GM23338 (cell line): ENCODE data around the gene BNIPL. TPM values are rescaled to one million over a fixed set of nuclear protein-coding genes. Genes with fewer than 3 reads are reported as not detected.
A peak's percentile ranks its signal among the peaks of the same experiment; 100 is the strongest.

Experiments used
- ATAC-seq: fragments of 200-7000 bp; cut with Tn5 transposase; 3 replicates; pipeline ENCODE4 v1.9.1; 2020
- DNase-seq: peaks from one replicate; pipeline ENCODE4 v3.0.0-alpha.2; 2015; ENCODE audit warnings: low spot score
- H2AFZ ChIP-seq: fragments of 200-600 bp; sonication (generic); 2 replicates; pipeline ENCODE4 v1.8.0; 2016; ENCODE audit warnings: antibody characterized with exemption, mild to moderate bottlenecking, moderate library complexity
- H3F3A ChIP-seq: fragments of 200-600 bp; sonication (generic); replicated peaks from 2 replicates; pipeline ENCODE4 v1.8.0; 2017; ENCODE audit warnings: antibody characterized with exemption, mixed run types, low read depth
- H3K27ac ChIP-seq: fragments of 200-600 bp; sonication (generic); 2 replicates; pipeline ENCODE4 v1.6.1; 2016; ENCODE audit warnings: low read depth
- H3K27me3 ChIP-seq: fragments of 200-600 bp; sonication (generic); 2 replicates; pipeline ENCODE4 v1.8.0; 2016; ENCODE audit warnings: mild to moderate bottlenecking, mixed run types, moderate library complexity; ENCODE audit not compliant: insufficient read depth
- H3K36me3 ChIP-seq: fragments of 200-600 bp; sonication (generic); 2 replicates; pipeline ENCODE4 v1.8.0; 2016; ENCODE audit warnings: mild to moderate bottlenecking; ENCODE audit not compliant: insufficient read depth
- H3K4me1 ChIP-seq: fragments of 200-600 bp; sonication (generic); 2 replicates; pipeline ENCODE4 v1.8.0; 2016; ENCODE audit warnings: mild to moderate bottlenecking, moderate library complexity; ENCODE audit not compliant: insufficient read depth
- H3K4me2 ChIP-seq: fragments of 200-600 bp; sonication (generic); 2 replicates; pipeline ENCODE4 v1.7.1; 2017; ENCODE audit warnings: mixed run types
- H3K4me3 ChIP-seq: fragments of 200-600 bp; sonication (generic); 2 replicates; pipeline ENCODE4 v1.6.1; 2016; ENCODE audit warnings: mixed run types
- H3K79me2 ChIP-seq: fragments of 200-600 bp; sonication (generic); replicated peaks from 2 replicates; pipeline ENCODE4 v1.8.0; 2017; ENCODE audit warnings: mild to moderate bottlenecking; ENCODE audit not compliant: insufficient read depth
- H3K9me2 ChIP-seq: fragments of 200-600 bp; sonication (generic); 2 replicates; pipeline ENCODE4 v1.8.0; 2017; ENCODE audit not compliant: insufficient read depth
- H4K20me1 ChIP-seq: fragments of 200-600 bp; sonication (generic); replicated peaks from 2 replicates; pipeline ENCODE4 v1.8.0; 2017; ENCODE audit warnings: mild to moderate bottlenecking; ENCODE audit not compliant: insufficient read depth
- H3K27ac Mint-ChIP-seq: 2 replicates; pipeline ENCODE4 v1.8.0; 2020; ENCODE audit warnings: inconsistent platforms, mild to moderate bottlenecking, moderate library complexity, mixed read lengths
- H3K27me3 Mint-ChIP-seq: 3 replicates; pipeline ENCODE4 v1.8.0; 2022; ENCODE audit warnings: low read depth, mild to moderate bottlenecking, moderate library complexity, mixed read lengths, inconsistent platforms; ENCODE audit not compliant: insufficient read depth, poor library complexity
- H3K36me3 Mint-ChIP-seq: 3 replicates; pipeline ENCODE4 v1.8.0; 2021; ENCODE audit warnings: low read depth, mild to moderate bottlenecking, inconsistent platforms, moderate library complexity, mixed read lengths
- H3K4me1 Mint-ChIP-seq: 3 replicates; pipeline ENCODE4 v1.8.0; 2020; ENCODE audit warnings: mild to moderate bottlenecking, inconsistent platforms, mixed read lengths
- H3K4me3 Mint-ChIP-seq: 3 replicates; pipeline ENCODE4 v1.8.0; 2021; ENCODE audit warnings: moderate library complexity, mild to moderate bottlenecking, inconsistent platforms, mixed read lengths
- H3K9me3 Mint-ChIP-seq: 3 replicates; pipeline ENCODE4 v1.8.0; 2020; ENCODE audit warnings: moderate library complexity, mild to moderate bottlenecking, inconsistent platforms, mixed read lengths
- CREB1 ChIP-seq: fragments of 250-450 bp; sonication (Bioruptor Pico); IDR thresholded peaks from 2 replicates; pipeline ENCODE4 v1.5.0; 2020; ENCODE audit warnings: low read depth, mild to moderate bottlenecking, moderate library complexity
- CTCF ChIP-seq, 2 experiments: fragments of 200-600 bp in 1 of 2; sonication (generic) in 1 of 2; conservative IDR thresholded peaks; 2 replicates each; pipeline versions ENCODE4 v1.5.1 to v1.6.1; 2016 to 2017; ENCODE audit warnings: antibody characterized with exemption in 2 of 2, low read depth in 2 of 2, mild to moderate bottlenecking in 2 of 2, moderate library complexity in 1 of 2
- ETS1 ChIP-seq: IDR thresholded peaks from 2 replicates; pipeline ENCODE4 v1.6.1; 2016; ENCODE audit warnings: antibody characterized with exemption
- EZH2 ChIP-seq: fragments of 200-600 bp; sonication (generic); IDR thresholded peaks from one replicate; pipeline ENCODE4 v1.8.0; 2017; ENCODE audit warnings: antibody characterized with exemption, mild to moderate bottlenecking, low read depth; ENCODE audit not compliant: unreplicated experiment
- EZH2phosphoT487 ChIP-seq: fragments of 200-600 bp; sonication (generic); IDR thresholded peaks from one replicate; pipeline ENCODE4 v1.8.1; 2018; ENCODE audit warnings: antibody characterized with exemption; ENCODE audit not compliant: unreplicated experiment
- JUNB ChIP-seq: IDR thresholded peaks from one replicate; pipeline ENCODE4 v1.6.1; 2016; ENCODE audit warnings: antibody characterized with exemption; ENCODE audit not compliant: unreplicated experiment
- NANOG ChIP-seq: IDR thresholded peaks from 2 replicates; pipeline ENCODE4 v1.6.1; 2016; ENCODE audit warnings: antibody characterized with exemption, borderline replicate concordance
- POLR2AphosphoS5 ChIP-seq: IDR thresholded peaks from 2 replicates; pipeline ENCODE4 v1.6.1; 2016; ENCODE audit warnings: antibody characterized with exemption, low read depth
- REST ChIP-seq: IDR thresholded peaks from one replicate; pipeline ENCODE4 v1.6.1; 2018; ENCODE audit warnings: antibody characterized with exemption; ENCODE audit not compliant: unreplicated experiment
- STAT1 ChIP-seq: IDR thresholded peaks from one replicate; pipeline ENCODE4 v1.6.1; 2016; ENCODE audit warnings: antibody characterized with exemption; ENCODE audit not compliant: unreplicated experiment
- ZNF114 ChIP-seq: fragments of 250-450 bp; sonication (Bioruptor Pico); IDR thresholded peaks from 2 replicates; pipeline ENCODE4 v1.5.0; 2020; ENCODE audit warnings: mild to moderate bottlenecking, moderate library complexity
- ZNF331 ChIP-seq: fragments of 250-450 bp; sonication (Bioruptor Pico); IDR thresholded peaks from 2 replicates; pipeline ENCODE4 v1.5.0; 2020; ENCODE audit warnings: low read depth, mild to moderate bottlenecking, moderate library complexity
- ZNF462 ChIP-seq: fragments of 250-450 bp; sonication (Bioruptor Pico); IDR thresholded peaks from 2 replicates; pipeline ENCODE4 v1.5.0; 2020; ENCODE audit warnings: mild to moderate bottlenecking, moderate library complexity
- polyA plus RNA-seq: library from polyadenylated mRNA; unstranded; fragments of >200 nt; fragmentation: Nextera tagmentation; extraction: Ambion mirVana; gene quantifications from 2 replicates; pipeline ENCODE4 v1.2.1, GENCODE V29; 2016
- total RNA-seq: library from RNA; depleted of rRNA; stranded (reverse); fragments of >200 nt; shearing (Covaris generic); gene quantifications from 2 replicates; pipeline ENCODE4 v1.2.3, GENCODE V29; 2014

The BNIPL gene
- total and polyA plus RNA-seq, 2 experiments from 2014 or later: 0.91 to 1.2 TPM

- H3K36me3 Mint-ChIP-seq: peaks cover 3% of the 10 kb centered on the region; the same call in 2 of the 3 replicates
- H3K27ac ChIP-seq: peak overlapping the region; percentile 73; the same call in 1 of the 2 replicates
- H3K4me3 Mint-ChIP-seq: peak overlapping the region; percentile 94
- DNase-seq (no peak), ATAC-seq (no peak)
- peak overlapping the region; percentile 51 for H3K4me3 ChIP-seq
- H3K27ac Mint-ChIP-seq: peak overlapping the region; percentile 96
- H3K4me1 Mint-ChIP-seq: peaks cover 41% of the 10 kb centered on the region
- H3K27me3 Mint-ChIP-seq: peaks cover 25% of the 10 kb centered on the region
- no peaks in the 10 kb centered on the region for H3K9me2 ChIP-seq
- no peaks in the 10 kb centered on the region for H4K20me1 ChIP-seq
- no peaks in the 10 kb centered on the region for H3K27me3 ChIP-seq
- TF ChIP-seq CTCF (conservative IDR thresholded peaks at IDR 0.05; ENCODE audit: low read depth in 2 of 2): no peak
- no peak for TF ChIP-seq STAT1
- no peak for TF ChIP-seq NANOG
- no peak for TF ChIP-seq JUNB
- TF ChIP-seq ZNF331: no peak
- no peak for TF ChIP-seq ETS1
- no peak for TF ChIP-seq REST
- TF ChIP-seq EZH2: no peak
- no peak for TF ChIP-seq EZH2phosphoT487
- no peak for TF ChIP-seq ZNF462 (CRISPR knock-in tag)
- TF ChIP-seq ZNF114: no peak
- TF ChIP-seq CREB1 (CRISPR knock-in tag): no peak
- TF ChIP-seq POLR2AphosphoS5: no peak
- no peaks in the 10 kb centered on the region for H3K9me3 Mint-ChIP-seq
- H2AFZ ChIP-seq: peak overlapping the region; percentile 60
- peaks cover 10% of the 10 kb centered on the region; the same call in 1 of the 2 replicates for H3F3A ChIP-seq
- H3K79me2 ChIP-seq: peaks cover 15% of the 10 kb centered on the region
- H3K4me1 ChIP-seq: peaks cover 25% of the 10 kb centered on the region
- H3K4me2 ChIP-seq: peak overlapping the region; percentile 85
- no peaks in the 10 kb centered on the region for H3K36me3 ChIP-seq
Measured at GRCh38 chr1:151005729-151006319, 30.6 kb upstream of the BNIPL start.
